Ovary (tissue), 9 donors: ENCODE results near the gene MIF4GD. TPM values are rescaled to one million over a fixed set of nuclear protein-coding genes. Genes with fewer than 3 reads are reported as not detected.

ENCODE experiments used
- DNase-seq, 5 donors: peaks; one replicate each; pipeline ENCODE4 v3.0.0-alpha.2; 2019 to 2020
- H3K27ac ChIP-seq, 2 donors: fragments of 200-600 bp; one replicate each; pipeline versions ENCODE4 v1.5.1 to v1.8.0; 2019 to 2022
- H3K27me3 ChIP-seq: fragments of 200-600 bp; one replicate; pipeline ENCODE4 v1.8.0; 2022
- H3K36me3 ChIP-seq: fragments of 200-600 bp; sonication (generic); one replicate; pipeline ENCODE4 v1.5.1; 2019
- H3K4me1 ChIP-seq: one replicate; pipeline ENCODE4 v1.8.1; 2013; ENCODE audit warnings: mild to moderate bottlenecking, moderate library complexity; ENCODE audit not compliant: insufficient read depth
- H3K4me3 ChIP-seq: fragments of 200-600 bp; sonication (generic); one replicate; pipeline ENCODE4 v1.5.1; 2017
- H3K9me3 ChIP-seq, 2 donors: fragments of 200-600 bp in 1 of 2; sonication (generic) in 1 of 2; one replicate each; pipeline versions ENCODE4 v1.5.1 to v1.8.1; 2013 to 2019; ENCODE audit warnings: mild to moderate bottlenecking in 1 of 2, moderate library complexity in 1 of 2
- EP300 ChIP-seq: sonication (generic); formaldehyde crosslinking; IDR thresholded peaks from one replicate; pipeline ENCODE4 v1.6.1; 2017; ENCODE audit warnings: antibody characterized with exemption
- POLR2A ChIP-seq: fragments of 450-650 bp; IDR thresholded peaks from one replicate; pipeline ENCODE4 v1.6.1; 2017; ENCODE audit warnings: antibody characterized with exemption, mild to moderate bottlenecking, moderate library complexity
- WGBS, 3 donors: extraction: QIAGEN DNeasy Blood & Tissue Kit in 1 of 3; methylation state at CpG; one replicate each; pipeline versions ENCODE4 v1.1.5 to v1.1.7; 2013 to 2017; 5-methylcytosine and 5-hydroxymethylcytosine counted together
- intact Hi-C, 4 donors: fragments of 100-400 bp; cut with DNase I; formaldehyde crosslinking; loops; one replicate each; pipeline versions ENCODE4 v1.11.0 to v1.15.1; 2022 to 2023
- polyA plus RNA-seq, 2 donors: library from polyadenylated mRNA; stranded (reverse); fragments of 200-250 nt in 1 of 2; fragments of 350-450 nt in 1 of 2; fragmentation: Illumina TruSeq in 1 of 2; extraction: RNeasy Lipid Tissue Mini Kit (QIAGEN cat#74804) in 1 of 2; gene quantifications; one replicate each; pipeline ENCODE4 v1.2.3, GENCODE V29; 2013 to 2014
- total RNA-seq, 7 donors: library from RNA; depleted of rRNA in 2 of 7; stranded (reverse); fragments of >200 nt in 2 of 7; fragmentation: NEBNext Ultra II Directional in 3 of 7; extraction: Animal tissue kit (Norgen Biotek cat#: 25700) in 3 of 7; gene quantifications; one replicate each; pipeline versions ENCODE4 v1.1.0 to v1.2.4, GENCODE V29; 2016 to 2023
- TF ChIP-seq, protein P1 (sequence below), 3 donors: fragments of 450-650 bp in 2 of 3; fragments of 200-600 bp in 1 of 3; IDR thresholded peaks; one replicate each; pipeline versions ENCODE4 v1.5.1 to v1.8.0; 2016 to 2022; ENCODE audit warnings: antibody characterized with exemption in 3 of 3, mild to moderate bottlenecking in 1 of 3
- donor health status: DM: no; HTN: no; CAD: no; lungs with moderate emphysema.
- donor health status: DM: no; HTN: no; CAD: no.
- donor health status: Bipolar disorder and iron deficiency.
- donor health status: DM: yes; HTN: yes; CAD: no.
- donor health status: DM: no; HTN: no; CAD: no.
- donor health status: DM: yes; HTN: yes; CAD: no.

Gene MIF4GD
- total and polyA plus RNA-seq, 9 donors: 11.8 to 20.3 (median 15.6) TPM

DNA sequence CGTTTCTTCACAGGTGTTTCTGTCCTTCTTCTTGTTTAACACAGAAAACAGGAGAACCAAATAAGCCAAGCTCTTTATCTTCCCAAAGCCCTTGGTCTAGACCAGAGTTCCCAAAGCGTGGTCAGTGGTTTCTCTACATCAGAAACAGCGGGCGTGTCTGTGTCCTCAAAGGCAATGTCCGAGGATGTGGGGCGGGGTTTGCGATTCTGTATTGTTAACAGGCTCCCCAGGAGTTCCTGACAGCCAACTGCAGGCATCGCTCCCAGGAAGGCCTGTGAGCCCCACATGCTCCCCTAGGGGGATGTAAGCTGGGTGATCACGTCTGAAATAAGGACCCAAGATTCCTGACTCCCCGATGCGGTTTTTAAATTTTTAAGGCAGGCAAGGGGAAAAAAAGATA lies 46.6 kb upstream of the MIF4GD start:
- Histone ChIP-seq H3K27me3 (no peaks in the 10 kb centered on the region), H3K4me1 (peaks cover 2% of the 10 kb centered on the region), H3K27ac (no peak overlapping the region), H3K36me3 (no peaks in the 10 kb centered on the region), H3K9me3 (no peaks in the 10 kb centered on the region), H3K4me3 (no peak overlapping the region)
- intact Hi-C loops: no loop called here
- DNase-seq: no peak
- 83 to 88% (median 86%) methylated on average over 11 of the region's 11 CpGs for WGBS, 3 donors
- TF ChIP-seq, protein P1, sequence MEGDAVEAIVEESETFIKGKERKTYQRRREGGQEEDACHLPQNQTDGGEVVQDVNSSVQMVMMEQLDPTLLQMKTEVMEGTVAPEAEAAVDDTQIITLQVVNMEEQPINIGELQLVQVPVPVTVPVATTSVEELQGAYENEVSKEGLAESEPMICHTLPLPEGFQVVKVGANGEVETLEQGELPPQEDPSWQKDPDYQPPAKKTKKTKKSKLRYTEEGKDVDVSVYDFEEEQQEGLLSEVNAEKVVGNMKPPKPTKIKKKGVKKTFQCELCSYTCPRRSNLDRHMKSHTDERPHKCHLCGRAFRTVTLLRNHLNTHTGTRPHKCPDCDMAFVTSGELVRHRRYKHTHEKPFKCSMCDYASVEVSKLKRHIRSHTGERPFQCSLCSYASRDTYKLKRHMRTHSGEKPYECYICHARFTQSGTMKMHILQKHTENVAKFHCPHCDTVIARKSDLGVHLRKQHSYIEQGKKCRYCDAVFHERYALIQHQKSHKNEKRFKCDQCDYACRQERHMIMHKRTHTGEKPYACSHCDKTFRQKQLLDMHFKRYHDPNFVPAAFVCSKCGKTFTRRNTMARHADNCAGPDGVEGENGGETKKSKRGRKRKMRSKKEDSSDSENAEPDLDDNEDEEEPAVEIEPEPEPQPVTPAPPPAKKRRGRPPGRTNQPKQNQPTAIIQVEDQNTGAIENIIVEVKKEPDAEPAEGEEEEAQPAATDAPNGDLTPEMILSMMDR (IDR thresholded peaks at IDR 0.05): no peak
- TF ChIP-seq EP300 (no peak), POLR2A (no peak)

DNA sequence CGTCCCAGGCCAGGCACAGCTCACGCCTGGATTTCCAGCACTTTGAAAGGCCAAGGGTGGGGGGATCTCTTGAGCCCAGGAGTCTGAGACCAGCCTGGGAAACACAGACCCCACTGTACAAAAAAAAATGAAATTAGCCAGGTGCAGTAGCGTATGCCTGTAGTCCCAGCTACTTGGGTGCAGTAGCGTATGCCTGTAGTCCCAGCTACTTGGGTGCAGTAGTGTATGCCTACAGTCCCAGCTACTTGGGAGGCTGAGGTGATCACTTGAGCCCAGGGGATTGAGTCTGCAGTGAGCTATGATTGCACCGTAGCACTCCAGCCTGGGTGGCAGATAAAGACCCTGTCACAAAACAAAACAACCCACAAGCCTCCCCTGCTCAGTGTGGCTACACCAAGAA lies 45.2 kb upstream of the MIF4GD start:
- no peaks in the 10 kb centered on the region for H3K9me3 ChIP-seq
- H3K27ac ChIP-seq: no peak overlapping the region
- H3K4me3 ChIP-seq: no peak overlapping the region
- no peak for DNase-seq
- peaks cover 2% of the 10 kb centered on the region for H3K4me1 ChIP-seq
- no peaks in the 10 kb centered on the region for H3K27me3 ChIP-seq
- H3K36me3 ChIP-seq: no peaks in the 10 kb centered on the region
- WGBS, 3 donors: 62 to 66% (median 65%) methylated on average over 5 of the region's 5 CpGs
- TF ChIP-seq, protein P1 (IDR thresholded peaks at IDR 0.05): no peak
- no peak for TF ChIP-seq POLR2A
- TF ChIP-seq EP300: no peak
- intact Hi-C loops: no loop called here

DNA sequence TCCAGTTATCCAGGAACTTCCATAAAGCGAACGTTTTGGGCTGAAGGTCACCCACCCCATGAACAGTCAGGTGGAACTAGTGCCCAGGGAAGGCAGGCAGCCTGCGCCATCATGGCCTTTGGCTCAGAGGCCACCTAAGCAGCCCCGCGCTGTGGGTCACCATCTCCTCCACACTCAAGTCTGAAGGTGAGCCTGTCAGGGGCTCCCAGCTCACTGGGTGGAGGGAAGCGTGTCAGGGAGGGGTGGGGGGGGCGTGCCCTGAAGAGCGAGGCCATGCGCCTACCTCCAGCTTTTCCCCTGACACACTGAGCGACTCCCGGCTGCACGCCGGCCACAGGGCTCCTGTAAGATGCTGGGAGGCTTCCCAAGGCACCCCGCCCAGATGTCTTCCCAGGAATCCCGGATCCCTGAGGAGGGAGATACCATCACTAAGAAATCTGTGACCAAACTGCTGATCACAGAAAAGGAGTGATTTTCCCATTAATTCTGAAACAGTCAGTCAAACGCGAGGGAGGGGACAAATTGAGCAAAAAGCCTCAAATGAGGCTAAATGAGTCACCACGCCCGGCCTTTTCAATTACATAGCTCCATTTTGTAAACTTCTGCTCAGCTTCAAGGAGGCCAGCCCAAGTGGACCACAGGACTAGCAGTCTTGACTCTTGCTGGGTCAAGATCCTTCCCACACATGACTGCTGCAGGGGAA lies 44.7 kb upstream of the MIF4GD start:
- Histone ChIP-seq H3K9me3 (no peaks in the 10 kb centered on the region), H3K4me1 (peaks cover 2% of the 10 kb centered on the region), H3K27ac (no peak overlapping the region), H3K4me3 (no peak overlapping the region), H3K36me3 (no peaks in the 10 kb centered on the region), H3K27me3 (no peaks in the 10 kb centered on the region)
- 69 to 72% (median 71%) methylated on average over 19 of the region's 19 CpGs for WGBS, 3 donors
- no peak for TF ChIP-seq POLR2A
- TF ChIP-seq EP300: no peak
- TF ChIP-seq, protein P1 (IDR thresholded peaks at IDR 0.05): no peak
- no peak for DNase-seq
- intact Hi-C loops: no loop called here

DNA sequence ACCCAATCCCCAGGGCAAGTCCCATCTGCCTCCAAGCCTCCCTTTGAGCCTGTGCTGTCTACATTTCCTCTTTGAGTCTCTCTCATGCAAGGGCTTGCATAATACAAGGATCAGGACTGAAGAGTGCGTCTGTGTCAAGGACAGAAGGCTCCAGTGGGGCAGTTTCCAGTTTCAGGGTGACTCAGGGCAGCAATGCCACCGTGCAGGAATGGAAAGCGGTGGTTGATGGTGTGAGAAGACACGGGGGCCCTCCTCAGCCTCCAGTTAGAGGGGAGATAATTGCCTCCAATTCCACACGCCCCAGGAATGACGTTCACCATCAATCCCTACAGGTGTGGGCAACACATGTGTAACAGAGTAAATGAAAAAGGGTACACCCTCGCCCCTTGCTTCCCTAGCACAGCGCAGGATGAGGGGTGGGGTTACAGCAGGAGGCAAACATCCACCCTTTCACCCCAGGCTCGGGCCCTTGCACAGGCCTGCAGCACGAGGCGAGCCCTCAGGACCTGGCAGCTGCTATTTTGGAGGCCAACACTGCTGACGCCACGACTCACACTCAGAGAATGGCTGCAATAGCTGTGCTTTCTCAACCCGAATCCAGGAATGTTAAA lies 43.0 kb upstream of the MIF4GD start:
- no peaks in the 10 kb centered on the region for H3K27me3 ChIP-seq
- H3K4me3 ChIP-seq: no peak overlapping the region
- peaks cover 2% of the 10 kb centered on the region for H3K4me1 ChIP-seq
- no peak for DNase-seq
- H3K9me3 ChIP-seq: no peaks in the 10 kb centered on the region
- no peak overlapping the region for H3K27ac ChIP-seq
- TF ChIP-seq, protein P1 (IDR thresholded peaks at IDR 0.05): no peak
- TF ChIP-seq EP300 (no peak), POLR2A (no peak)
- H3K36me3 ChIP-seq: no peaks in the 10 kb centered on the region
- 75 to 80% (median 80%) methylated on average over 14 of the region's 14 CpGs for WGBS, 3 donors
- intact Hi-C loops: no loop called here
